CD4-positive, alpha-beta T cell (primary cell): Measurements from ENCODE around the gene GRIN2A. TPM values are rescaled to one million over a fixed set of nuclear protein-coding genes. Genes with fewer than 3 reads are reported as not detected.

Source experiments
- ATAC-seq: fragments of 200-7000 bp; cut with Tn5 transposase; one replicate; pipeline ENCODE4 v1.10.0; 2022; ENCODE audit warnings: mild to moderate bottlenecking; ENCODE audit not compliant: poor library complexity
- CTCF ChIA-PET: fragments of 350-600 bp; sonication (Branson Sonifier 250); formaldehyde crosslinking; loops from one replicate; lab custom pipeline; 2021; ENCODE audit warnings: antibody characterized with exemption, inconsistent platforms; lab: Charles Lee
- POLR2A ChIA-PET: fragments of 350-600 bp; sonication (Branson Sonifier 250); formaldehyde crosslinking; loops from one replicate; lab custom pipeline; 2021; ENCODE audit warnings: antibody characterized with exemption, inconsistent platforms; lab: Charles Lee
- DNase-seq, 14 experiments: peaks; one replicate each; pipeline ENCODE4 v3.0.0-alpha.2; 2013 to 2020; ENCODE audit warnings: mixed read lengths in 2 of 14
- H3K27ac ChIP-seq, 2 donors: one replicate each; pipeline versions ENCODE4 v1.5.1 to v1.7.0; 2013; ENCODE audit warnings: low read length in 2 of 2, low read depth in 1 of 2, mild to moderate bottlenecking in 1 of 2
- H3K27me3 ChIP-seq, 2 experiments: 1 replicate in 1 of 2; 2 replicates in 1 of 2; pipeline versions ENCODE4 v1.6.1 to v1.7.0; 2013; ENCODE audit warnings: low read length in 2 of 2, control low read depth in 1 of 2, mild to moderate bottlenecking in 1 of 2, moderate library complexity in 1 of 2; ENCODE audit not compliant: insufficient read depth in 2 of 2, control insufficient read depth in 1 of 2
- H3K36me3 ChIP-seq: one replicate; pipeline ENCODE4 v1.6.1; 2013; ENCODE audit warnings: low read length, control low read depth; ENCODE audit not compliant: insufficient read depth
- H3K4me1 ChIP-seq: one replicate; pipeline ENCODE4 v1.6.1; 2013; ENCODE audit warnings: low read length, control low read depth; ENCODE audit not compliant: insufficient read depth
- H3K4me3 ChIP-seq: one replicate; pipeline ENCODE4 v1.5.1; 2013; ENCODE audit warnings: mild to moderate bottlenecking, low read length, moderate library complexity
- H3K9me3 ChIP-seq, 2 experiments: 1 replicate in 1 of 2; 2 replicates in 1 of 2; pipeline versions ENCODE4 v1.6.1 to v1.7.0; 2013; ENCODE audit warnings: low read length in 2 of 2, mild to moderate bottlenecking in 2 of 2, control low read depth in 1 of 2, moderate library complexity in 1 of 2; ENCODE audit not compliant: control insufficient read depth in 1 of 2, insufficient read depth in 1 of 2
- H3K27ac Mint-ChIP-seq: one replicate; pipeline ENCODE4 v1.8.0; 2020; ENCODE audit warnings: mixed read lengths
- H3K27me3 Mint-ChIP-seq: one replicate; pipeline ENCODE4 v1.8.0; 2021; ENCODE audit warnings: mixed read lengths
- H3K36me3 Mint-ChIP-seq: one replicate; pipeline ENCODE4 v1.8.0; 2021; ENCODE audit warnings: low read depth, mixed read lengths
- H3K4me1 Mint-ChIP-seq: one replicate; pipeline ENCODE4 v1.8.0; 2021; ENCODE audit warnings: low read depth, mixed read lengths
- H3K4me3 Mint-ChIP-seq: one replicate; pipeline ENCODE4 v1.8.0; 2020; ENCODE audit warnings: mild to moderate bottlenecking, mixed read lengths
- H3K9me3 Mint-ChIP-seq: one replicate; pipeline ENCODE4 v1.8.0; 2020; ENCODE audit warnings: mixed read lengths
- CTCF ChIP-seq: fragments of 200-600 bp; IDR thresholded peaks from one replicate; pipeline ENCODE4 v1.8.0; 2022; ENCODE audit warnings: antibody characterized with exemption, mild to moderate bottlenecking
- intact Hi-C, 2 experiments: fragments of 100-400 bp; cut with DNase I in 1 of 2; cut with micrococcal nuclease in 1 of 2; formaldehyde crosslinking; loops; one replicate each; pipeline versions ENCODE4 v1.15.1 to v1.9.0; 2023 to 2025; cut with DNase I, micrococcal nuclease
- total RNA-seq, 174 experiments: library from RNA in 2 of 174; stranded (reverse) in 2 of 174; gene quantifications; one replicate each; pipeline ENCODE4 v1.2.3 and lab custom pipeline; 2021 to 2026

Gene GRIN2A
- total RNA-seq, 2 experiments from 2014 or later = not detected

- DNase-seq (no peak), ATAC-seq (no peak)
- intact Hi-C loops = no loop called here
- no peaks in the 10 kb centered on the region for H3K27me3 Mint-ChIP-seq
- no peak overlapping the region for H3K4me3 Mint-ChIP-seq
- TF ChIP-seq CTCF = no peak
- Histone ChIP-seq H3K4me3 (no peak overlapping the region), H3K27me3 (no peaks in the 10 kb centered on the region), H3K27ac (no peak overlapping the region), H3K36me3 (no peaks in the 10 kb centered on the region), H3K9me3 (peaks cover 0 to 3% of the 10 kb centered on the region in 2 experiments), H3K4me1 (no peaks in the 10 kb centered on the region)
- H3K36me3 Mint-ChIP-seq = no peaks in the 10 kb centered on the region
- H3K27ac Mint-ChIP-seq = no peak overlapping the region
- ChIA-PET POLR2A (no interaction called here), CTCF (no interaction called here)
- no peaks in the 10 kb centered on the region for H3K9me3 Mint-ChIP-seq
- H3K4me1 Mint-ChIP-seq = no peaks in the 10 kb centered on the region
Measured at GRCh38 chr16:9773289-9773688, 408.9 kb downstream of the GRIN2A start.

- Histone ChIP-seq H3K9me3 (peaks cover 3 to 4% of the 10 kb centered on the region in 2 experiments), H3K4me3 (no peak overlapping the region), H3K36me3 (no peaks in the 10 kb centered on the region), H3K27ac (no peak overlapping the region), H3K4me1 (no peaks in the 10 kb centered on the region), H3K27me3 (no peaks in the 10 kb centered on the region)
- H3K9me3 Mint-ChIP-seq = no peaks in the 10 kb centered on the region
- ATAC-seq = no peak
- H3K36me3 Mint-ChIP-seq = no peaks in the 10 kb centered on the region
- H3K27me3 Mint-ChIP-seq = no peaks in the 10 kb centered on the region
- H3K4me3 Mint-ChIP-seq = no peak overlapping the region
- TF ChIP-seq CTCF = no peak
- ChIA-PET POLR2A (no interaction called here), CTCF (no interaction called here)
- no peak overlapping the region for H3K27ac Mint-ChIP-seq
- intact Hi-C loops = no loop called here
- DNase-seq = no peak
- H3K4me1 Mint-ChIP-seq = no peaks in the 10 kb centered on the region
Measured at GRCh38 chr16:9772526-9773225, 409.6 kb downstream of the GRIN2A start.

GRCh38 chr16:9766891-9767290, 415.3 kb downstream of the GRIN2A start:
- TF ChIP-seq CTCF = no peak
- H3K9me3 Mint-ChIP-seq = peaks cover 5% of the 10 kb centered on the region
- H3K27ac ChIP-seq = no peak overlapping the region
- no peaks in the 10 kb centered on the region for H3K4me1 Mint-ChIP-seq
- peaks cover 0 to 10% of the 10 kb centered on the region in 2 experiments for H3K9me3 ChIP-seq
- intact Hi-C loops = no loop called here
- DNase-seq (no peak), ATAC-seq (no peak)
- H3K4me3 Mint-ChIP-seq = no peak overlapping the region
- no peaks in the 10 kb centered on the region for H3K4me1 ChIP-seq
- ChIA-PET CTCF (no interaction called here), POLR2A (no interaction called here)
- no peaks in the 10 kb centered on the region for H3K36me3 ChIP-seq
- no peaks in the 10 kb centered on the region for H3K27me3 Mint-ChIP-seq
- no peak overlapping the region for H3K27ac Mint-ChIP-seq
- no peaks in the 10 kb centered on the region for H3K27me3 ChIP-seq
- H3K36me3 Mint-ChIP-seq = no peaks in the 10 kb centered on the region
- no peak overlapping the region for H3K4me3 ChIP-seq
